ENCODE data around the gene ANGPTL5. TPM values are rescaled to one million over a fixed set of nuclear protein-coding genes. Genes with fewer than 3 reads are reported as not detected.

Gene ANGPTL5
- total RNA-seq, 4 donors from 2014 or later, result 0.29 to 0.38 TPM; not detected in 2

DNA sequence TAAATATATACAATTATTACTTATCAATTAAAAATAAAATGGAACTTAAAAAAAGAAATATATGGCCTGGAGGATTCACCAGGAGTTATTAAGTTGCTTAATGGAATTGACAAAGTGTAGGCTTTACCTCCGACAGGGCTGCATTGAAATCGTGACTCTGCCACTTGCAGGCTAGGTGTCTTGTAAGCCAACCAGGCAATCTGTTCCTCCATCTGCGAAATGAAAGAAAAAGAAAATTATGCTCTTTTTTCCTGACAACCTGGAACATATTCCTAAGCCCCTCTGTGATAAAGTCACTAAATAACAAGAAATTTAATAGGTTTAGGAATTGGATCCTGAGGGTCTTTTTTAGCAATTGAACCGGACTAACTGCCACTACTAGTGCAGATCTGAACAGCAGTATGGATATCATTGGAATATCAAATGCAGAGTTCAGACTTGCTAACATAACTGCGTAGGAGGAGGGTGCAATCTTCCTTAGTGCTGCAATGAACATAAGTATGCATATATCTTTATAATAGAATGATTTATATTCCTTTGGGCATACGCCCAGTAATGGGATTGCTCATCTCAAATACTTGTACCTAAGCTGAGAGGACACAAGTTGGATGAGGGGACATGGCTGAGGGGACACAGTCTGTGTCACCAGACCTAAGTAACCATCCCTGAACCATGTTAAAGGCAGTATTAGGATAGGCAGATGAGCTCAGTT, 44.0 kb downstream of the ANGPTL5 start:
- Histone ChIP-seq H3K9me3 (no peaks in the 10 kb centered on the region), H3K27ac (no peak overlapping the region), H3K4me3 (no peak overlapping the region), H3K36me3 (no peaks in the 10 kb centered on the region), H3K4me1 (no peaks in the 10 kb centered on the region), H3K27me3 (no peaks in the 10 kb centered on the region)
- WGBS, 2 donors, result 59 to 68% methylated on average over 6 of the region's 6 CpGs
- DNase-seq, result no peak
- intact Hi-C loops (cut with DNase I), result no loop called here
- TF ChIP-seq CTCF (IDR thresholded peaks at IDR 0.05), result no peak
- TF ChIP-seq POLR2A (IDR thresholded peaks at IDR 0.05), result no peak

- TF ChIP-seq CTCF (IDR thresholded peaks at IDR 0.05) (no peak), POLR2A (IDR thresholded peaks at IDR 0.05) (no peak)
- DNase-seq, result no peak
- Histone ChIP-seq H3K4me1 (peaks cover 0 to 3% (median 0%) of the 10 kb centered on the region in 3 donors), H3K27me3 (no peaks in the 10 kb centered on the region), H3K9me3 (no peaks in the 10 kb centered on the region), H3K36me3 (no peaks in the 10 kb centered on the region), H3K27ac (no peak overlapping the region), H3K4me3 (no peak overlapping the region)
- intact Hi-C loops (cut with DNase I), result no loop called here
- 61 to 71% methylated on average over 6 of the region's 6 CpGs for WGBS, 2 donors
Measured at GRCh38 chr11:101870510-101870909, 45.8 kb downstream of the ANGPTL5 start.

DNA sequence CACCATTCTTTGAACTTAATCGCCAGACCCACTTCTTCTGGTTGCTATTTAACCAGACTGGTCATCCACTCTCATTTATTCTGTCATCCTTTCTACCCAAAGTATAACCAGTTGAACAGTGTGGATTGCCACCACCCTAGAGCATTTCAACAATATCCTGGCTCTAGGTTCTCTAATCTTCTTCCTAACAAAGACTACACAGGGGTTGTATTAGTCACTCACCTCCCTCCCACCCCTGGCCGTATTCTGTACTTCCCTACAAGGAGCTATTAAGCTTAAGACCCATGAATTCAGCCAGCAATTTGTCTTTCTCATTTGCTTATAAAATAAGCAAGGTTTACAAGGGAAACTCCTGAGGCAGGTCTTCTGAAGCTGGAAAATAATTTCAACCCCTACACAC, 48.4 kb downstream of the ANGPTL5 start:
- H3K4me3 ChIP-seq, result no peak overlapping the region
- H3K27me3 ChIP-seq, result no peaks in the 10 kb centered on the region
- intact Hi-C loops (cut with DNase I), result loop anchor here (10.0 kb wide), 1 partner anchor 147 kb away; no protein-coding TSS in a partner anchor
- no peaks in the 10 kb centered on the region for H3K9me3 ChIP-seq
- H3K27ac ChIP-seq, result no peak overlapping the region
- TF ChIP-seq POLR2A (IDR thresholded peaks at IDR 0.05), result no peak
- TF ChIP-seq CTCF (IDR thresholded peaks at IDR 0.05), result no peak
- peaks cover 0 to 3% (median 0%) of the 10 kb centered on the region in 3 donors for H3K4me1 ChIP-seq
- 53 to 54% methylated on average over 2 of the region's 2 CpGs for WGBS, 2 donors
- H3K36me3 ChIP-seq, result no peaks in the 10 kb centered on the region
- DNase-seq, result no peak

GRCh38 chr11:101866619-101867491, 49.5 kb downstream of the ANGPTL5 start:
- H3K4me3 ChIP-seq, result no peak overlapping the region
- no peak for DNase-seq
- H3K27ac ChIP-seq, result no peak overlapping the region
- peaks cover 0 to 3% (median 0%) of the 10 kb centered on the region in 3 donors for H3K4me1 ChIP-seq
- intact Hi-C loops (cut with DNase I), result loop anchor here (10.0 kb wide), 1 partner anchor 148 kb away; no protein-coding TSS in a partner anchor
- no peaks in the 10 kb centered on the region for H3K9me3 ChIP-seq
- 74 to 78% methylated on average over 5 of the region's 5 CpGs for WGBS, 2 donors
- TF ChIP-seq POLR2A (IDR thresholded peaks at IDR 0.05) (no peak), CTCF (IDR thresholded peaks at IDR 0.05) (no peak)
- H3K27me3 ChIP-seq, result no peaks in the 10 kb centered on the region
- H3K36me3 ChIP-seq, result no peaks in the 10 kb centered on the region

DNA sequence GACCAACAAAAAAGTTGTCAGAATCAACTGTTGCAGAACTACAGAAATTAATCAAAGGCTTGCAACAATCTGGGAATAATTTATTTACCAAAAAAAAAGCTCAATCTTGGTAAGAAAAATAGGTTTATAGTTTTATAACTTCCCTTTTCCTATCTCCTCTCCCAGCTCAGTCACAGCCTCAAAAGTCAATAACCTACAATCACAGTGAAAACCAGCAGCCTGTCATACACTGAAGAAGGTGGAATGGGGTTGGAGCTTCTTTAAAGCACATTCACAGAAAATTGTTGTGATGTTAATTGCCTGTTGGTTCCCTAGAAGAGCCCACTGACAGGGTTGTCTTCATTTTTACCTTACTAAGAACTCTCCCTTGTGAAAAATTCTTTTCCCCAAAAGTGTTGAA, 52.2 kb downstream of the ANGPTL5 start:
- Histone ChIP-seq H3K9me3 (no peaks in the 10 kb centered on the region), H3K4me3 (no peak overlapping the region), H3K4me1 (peaks cover 0 to 4% (median 3%) of the 10 kb centered on the region in 3 donors), H3K27me3 (no peaks in the 10 kb centered on the region), H3K36me3 (no peaks in the 10 kb centered on the region), H3K27ac (no peak overlapping the region)
- TF ChIP-seq CTCF (IDR thresholded peaks at IDR 0.05), result no peak
- no peak for TF ChIP-seq POLR2A (IDR thresholded peaks at IDR 0.05)
- DNase-seq, result no peak
- intact Hi-C loops (cut with DNase I), result loop anchor here (10.0 kb wide), 1 partner anchor 151 kb away; no protein-coding TSS in a partner anchor
